HFFc6 (cell line): ENCODE results near the gene ZFYVE28. TPM values are rescaled to one million over a fixed set of nuclear protein-coding genes. Genes with fewer than 3 reads are reported as not detected.
A peak's percentile ranks its signal among the peaks of the same experiment; 100 is the strongest.

ENCODE experiments used
- DNase-seq: peaks from one replicate; pipeline ENCODE4 v3.0.0-alpha.2; 2018
- H3K27ac Mint-ChIP-seq: 2 replicates; pipeline ENCODE4 v1.8.0; 2020; ENCODE audit warnings: mild to moderate bottlenecking, mixed read lengths
- H3K27me3 Mint-ChIP-seq: 2 replicates; pipeline ENCODE4 v1.8.0; 2021; ENCODE audit warnings: mild to moderate bottlenecking, moderate library complexity, mixed read lengths; ENCODE audit not compliant: insufficient read depth
- H3K36me3 Mint-ChIP-seq: 2 replicates; pipeline ENCODE4 v1.8.0; 2021; ENCODE audit warnings: low read depth, mixed read lengths
- H3K4me1 Mint-ChIP-seq: 2 replicates; pipeline ENCODE4 v1.8.0; 2020; ENCODE audit warnings: low read depth, mixed read lengths
- H3K4me3 Mint-ChIP-seq: 2 replicates; pipeline ENCODE4 v1.8.0; 2020; ENCODE audit warnings: mild to moderate bottlenecking, moderate library complexity, mixed read lengths
- H3K9me3 Mint-ChIP-seq: 2 replicates; pipeline ENCODE4 v1.8.0; 2020; ENCODE audit warnings: mild to moderate bottlenecking, mixed read lengths
- total RNA-seq, 6 experiments: library from RNA; stranded (reverse); fragmentation: NEBNext Ultra II Directional; extraction: Animal tissue kit (Norgen Biotek cat#: 25700); gene quantifications; 2 replicates in 1 of 6; 3 replicates in 5 of 6; pipeline ENCODE4 v1.2.3, GENCODE V29; 2021
- TF ChIP-seq, protein P1 (sequence below): fragments of 200-600 bp; sonication (generic); IDR thresholded peaks from 2 replicates; pipeline ENCODE4 v1.5.0; 2021; ENCODE audit warnings: antibody characterized with exemption, mild to moderate bottlenecking

Gene ZFYVE28
- total RNA-seq, 6 experiments from 2014 or later: 1.8 to 5.4 (median 2.2) TPM

DNA sequence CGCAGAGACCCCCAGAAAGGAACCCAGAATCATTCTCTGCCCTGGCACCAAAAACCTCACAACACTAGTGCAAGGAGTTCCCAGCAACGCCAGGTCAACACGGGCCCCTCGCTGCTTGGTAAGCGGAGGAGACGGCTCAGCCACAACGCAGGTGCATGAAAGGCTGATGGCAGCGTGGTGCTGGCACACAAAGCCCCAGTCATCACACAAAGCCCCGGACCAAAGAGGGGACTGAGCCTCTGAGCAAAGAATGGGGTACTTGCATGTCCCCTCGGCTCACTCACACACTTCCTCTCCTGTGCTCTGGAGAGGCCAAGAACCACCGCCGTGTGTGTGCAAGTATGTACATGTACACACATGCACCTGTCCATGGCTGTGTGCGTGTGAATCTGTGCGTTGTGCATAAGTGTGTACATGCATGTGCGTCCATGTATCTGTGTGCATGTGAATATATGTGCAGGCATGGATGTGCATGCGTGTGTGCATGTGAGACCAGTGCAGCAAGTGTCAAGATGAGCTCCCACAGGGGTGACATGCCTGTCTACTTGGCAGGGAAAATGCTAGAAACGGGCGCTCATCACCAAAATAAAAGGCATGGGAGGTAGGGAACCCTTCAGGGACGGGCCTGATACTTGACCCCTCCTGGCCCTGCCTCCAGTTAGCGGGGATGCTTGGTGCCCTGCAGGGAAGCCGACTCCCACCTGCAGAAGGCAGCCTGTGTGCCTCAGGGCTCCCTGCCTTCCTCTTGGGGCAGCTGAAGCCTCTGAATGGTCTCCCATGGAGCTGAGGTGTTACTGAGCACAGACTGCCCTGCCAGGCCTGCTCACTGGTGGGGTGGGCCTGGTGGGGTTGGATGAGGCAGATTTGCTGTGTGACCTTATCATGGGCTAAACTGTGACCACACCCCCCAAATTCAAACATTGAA is 60.4 kb downstream of the ZFYVE28 start:
- Mint-ChIP-seq H3K36me3 (no peaks in the 10 kb centered on the region), H3K27ac (no peak overlapping the region), H3K27me3 (peaks cover 1% of the 10 kb centered on the region; the same call in 1 of the 2 replicates), H3K4me1 (no peaks in the 10 kb centered on the region), H3K9me3 (no peaks in the 10 kb centered on the region), H3K4me3 (no peak overlapping the region)
- DNase-seq: no peak
- TF ChIP-seq, protein P1, sequence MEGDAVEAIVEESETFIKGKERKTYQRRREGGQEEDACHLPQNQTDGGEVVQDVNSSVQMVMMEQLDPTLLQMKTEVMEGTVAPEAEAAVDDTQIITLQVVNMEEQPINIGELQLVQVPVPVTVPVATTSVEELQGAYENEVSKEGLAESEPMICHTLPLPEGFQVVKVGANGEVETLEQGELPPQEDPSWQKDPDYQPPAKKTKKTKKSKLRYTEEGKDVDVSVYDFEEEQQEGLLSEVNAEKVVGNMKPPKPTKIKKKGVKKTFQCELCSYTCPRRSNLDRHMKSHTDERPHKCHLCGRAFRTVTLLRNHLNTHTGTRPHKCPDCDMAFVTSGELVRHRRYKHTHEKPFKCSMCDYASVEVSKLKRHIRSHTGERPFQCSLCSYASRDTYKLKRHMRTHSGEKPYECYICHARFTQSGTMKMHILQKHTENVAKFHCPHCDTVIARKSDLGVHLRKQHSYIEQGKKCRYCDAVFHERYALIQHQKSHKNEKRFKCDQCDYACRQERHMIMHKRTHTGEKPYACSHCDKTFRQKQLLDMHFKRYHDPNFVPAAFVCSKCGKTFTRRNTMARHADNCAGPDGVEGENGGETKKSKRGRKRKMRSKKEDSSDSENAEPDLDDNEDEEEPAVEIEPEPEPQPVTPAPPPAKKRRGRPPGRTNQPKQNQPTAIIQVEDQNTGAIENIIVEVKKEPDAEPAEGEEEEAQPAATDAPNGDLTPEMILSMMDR: no peak

DNA sequence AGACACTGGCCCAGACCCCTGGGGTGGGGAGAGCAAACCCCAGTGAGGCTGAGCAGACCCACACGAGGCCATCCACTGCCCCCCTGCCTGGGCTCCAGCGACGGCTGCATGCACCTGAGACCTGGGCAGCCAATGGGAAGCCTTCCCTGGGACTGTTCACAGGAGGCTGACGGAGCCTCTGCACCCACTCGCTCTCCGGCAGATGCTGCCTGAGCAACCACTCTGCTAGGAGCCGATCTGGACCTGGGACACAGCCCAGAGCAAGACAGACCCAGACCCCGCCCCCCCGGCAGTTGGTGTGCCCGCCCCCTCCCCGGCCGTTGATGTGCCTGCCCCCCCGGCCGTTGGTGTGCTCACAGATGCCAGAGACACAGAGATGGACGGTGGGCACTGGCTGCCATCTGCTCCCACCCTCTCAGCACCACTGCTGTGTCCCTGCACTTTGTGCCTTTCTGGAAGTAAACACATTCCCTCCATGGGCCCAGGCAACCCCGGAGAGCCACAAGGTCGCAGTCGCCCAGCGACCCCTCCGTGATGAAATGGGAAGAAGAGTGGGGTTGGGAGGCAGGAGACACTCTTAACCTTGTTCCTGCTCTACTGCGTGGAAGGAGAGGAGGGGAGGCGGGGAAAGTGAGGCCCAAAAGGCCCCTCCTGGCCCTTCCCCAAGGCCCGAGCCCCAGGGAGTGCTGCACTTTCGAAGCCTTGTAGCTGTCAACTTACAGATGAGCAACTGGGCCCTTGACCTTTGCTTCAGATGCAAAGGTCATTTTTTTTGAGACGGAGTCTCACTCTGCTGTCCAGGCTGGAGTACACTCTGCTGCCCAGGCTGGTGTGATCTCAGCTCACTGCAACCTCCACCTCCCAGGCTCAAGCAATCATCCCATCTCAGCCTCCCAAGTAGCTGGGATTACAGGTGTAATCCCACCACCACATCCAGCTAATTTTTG is 62.0 kb downstream of the ZFYVE28 start:
- no peaks in the 10 kb centered on the region for H3K36me3 Mint-ChIP-seq
- H3K27me3 Mint-ChIP-seq: peaks cover 3% of the 10 kb centered on the region; the same call in 1 of the 2 replicates
- no peak overlapping the region for H3K4me3 Mint-ChIP-seq
- no peak overlapping the region for H3K27ac Mint-ChIP-seq
- H3K9me3 Mint-ChIP-seq: no peaks in the 10 kb centered on the region
- no peaks in the 10 kb centered on the region for H3K4me1 Mint-ChIP-seq
- DNase-seq: no peak
- TF ChIP-seq, protein P1: no peak

DNA sequence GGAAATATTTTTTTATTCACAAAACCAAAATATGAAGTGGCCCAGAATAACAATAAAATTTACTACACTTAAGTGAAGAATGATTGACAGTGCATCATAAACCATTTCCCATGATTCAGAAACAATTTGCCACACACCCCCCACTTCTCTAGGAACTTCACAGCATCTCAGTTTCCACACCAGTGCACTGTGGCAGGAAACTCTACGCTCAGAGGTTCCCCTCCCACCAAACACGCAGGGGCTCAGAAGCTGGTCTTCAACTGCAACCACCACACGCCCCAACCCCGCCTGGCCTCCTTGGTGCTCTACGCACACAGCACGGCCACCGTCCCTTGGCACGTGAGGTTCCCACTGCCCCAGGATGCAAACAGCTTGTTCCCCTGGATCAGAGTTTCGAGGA is 63.7 kb downstream of the ZFYVE28 start:
- Mint-ChIP-seq H3K4me1 (no peaks in the 10 kb centered on the region), H3K36me3 (no peaks in the 10 kb centered on the region), H3K27ac (no peak overlapping the region), H3K9me3 (no peaks in the 10 kb centered on the region), H3K27me3 (peaks cover 2% of the 10 kb centered on the region; the same call in 1 of the 2 replicates), H3K4me3 (no peak overlapping the region)
- DNase-seq: no peak
- TF ChIP-seq, protein P1: no peak

DNA sequence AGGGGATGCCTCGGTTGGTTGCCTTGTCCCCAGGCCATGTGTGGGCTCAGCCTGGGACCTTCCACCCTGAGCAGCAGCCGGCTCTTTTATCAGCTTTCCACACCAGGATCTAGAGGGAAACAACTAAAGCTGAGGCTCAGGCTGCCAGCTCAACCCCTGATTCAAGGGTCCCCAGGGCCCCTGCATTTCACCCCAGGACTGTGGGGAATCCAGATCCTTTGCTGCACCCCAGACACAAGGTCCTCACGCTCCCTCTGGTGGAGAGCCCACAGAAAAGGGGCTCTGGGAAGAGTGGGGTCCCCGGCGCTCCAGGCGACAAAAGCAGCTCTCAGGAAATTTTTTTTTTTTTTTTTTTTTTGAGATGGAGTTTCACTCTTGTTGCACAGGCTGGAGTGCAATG is 64.3 kb downstream of the ZFYVE28 start:
- no peak overlapping the region for H3K4me3 Mint-ChIP-seq
- no peaks in the 10 kb centered on the region for H3K4me1 Mint-ChIP-seq
- DNase-seq: no peak
- no peaks in the 10 kb centered on the region for H3K36me3 Mint-ChIP-seq
- H3K27ac Mint-ChIP-seq: no peak overlapping the region
- TF ChIP-seq, protein P1: peak; percentile 68
- no peaks in the 10 kb centered on the region for H3K9me3 Mint-ChIP-seq
- H3K27me3 Mint-ChIP-seq: peaks cover 2% of the 10 kb centered on the region; the same call in 1 of the 2 replicates

DNA sequence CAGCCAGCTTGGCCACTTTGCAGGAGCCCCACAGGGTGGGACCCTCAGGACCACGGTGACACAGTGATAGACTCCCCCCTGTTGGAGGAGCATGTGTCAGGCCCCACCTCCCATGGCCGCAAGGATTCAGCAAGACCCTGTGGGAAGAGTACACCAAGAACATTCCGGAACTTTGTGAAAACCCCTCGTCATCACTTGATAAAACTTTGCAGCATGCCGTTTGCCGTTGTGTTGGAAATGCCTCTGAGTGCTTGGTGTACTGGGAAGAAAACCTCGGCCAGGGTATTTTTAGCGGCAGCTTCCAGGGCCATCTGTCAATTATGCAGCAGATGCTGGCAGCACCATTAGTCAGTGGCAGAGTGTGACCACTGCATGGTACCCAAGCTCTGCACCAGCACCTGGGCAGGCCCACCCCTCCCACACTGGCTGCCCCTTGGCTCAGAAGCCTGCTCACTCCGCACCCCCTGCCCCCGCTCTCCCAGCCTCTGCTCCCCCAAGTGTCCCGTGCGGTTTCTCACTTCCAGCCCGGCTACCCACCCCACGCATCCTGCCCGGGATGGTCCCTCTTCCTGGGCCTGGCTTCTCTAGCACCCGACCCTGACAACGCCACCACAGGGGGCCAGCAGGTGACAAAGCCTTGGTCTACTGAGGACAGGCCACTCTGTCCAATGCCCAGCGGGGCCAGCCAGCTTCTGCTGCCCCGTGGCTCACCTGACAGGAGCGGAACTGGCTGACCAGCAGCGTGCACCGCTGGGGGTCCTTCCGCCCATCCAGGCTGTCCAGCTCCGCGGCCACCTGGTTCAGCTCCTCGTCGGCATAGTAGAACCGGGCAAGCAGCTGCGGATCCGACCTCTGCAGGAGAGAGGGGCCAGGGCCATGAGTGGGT is 65.0 kb downstream of the ZFYVE28 start:
- H3K4me3 Mint-ChIP-seq: no peak overlapping the region
- H3K4me1 Mint-ChIP-seq: no peaks in the 10 kb centered on the region
- H3K27me3 Mint-ChIP-seq: peaks cover 4% of the 10 kb centered on the region
- no peak for DNase-seq
- no peaks in the 10 kb centered on the region for H3K36me3 Mint-ChIP-seq
- no peaks in the 10 kb centered on the region for H3K9me3 Mint-ChIP-seq
- TF ChIP-seq, protein P1: no peak
- H3K27ac Mint-ChIP-seq: no peak overlapping the region
